ENCODE results near the gene NDUFS1. TPM values are rescaled to one million over a fixed set of nuclear protein-coding genes. Genes with fewer than 3 reads are reported as not detected.

NDUFS1 gene
- total RNA-seq, 2 donors from 2014 or later = 30.9 to 35.2 TPM

Other genes with a start within 250 kb of the NDUFS1 start
- gene INO80D, start 73.3 kb downstream of the NDUFS1 start, total RNA-seq = 10 to 100 TPM; 52.7 to 53.0 TPM
- gene EEF1B2, start 451 bp upstream of the NDUFS1 start, total RNA-seq = 100 to 1,000 TPM; 881 to 966 TPM
- 10 to 100 TPM; 14.0 to 23.2 TPM for gene ZDBF2, start 115.2 kb upstream of the NDUFS1 start, total RNA-seq

Measured in T-helper 17 cell (primary cell).